IPS DF 4.7 (cell line): Measurements from ENCODE around the gene HEG1.

ENCODE experiments used
- DNase-seq: peaks from one replicate; pipeline ENCODE4 v3.0.0-alpha.2; 2013; ENCODE audit warnings: low spot score; ENCODE audit errors: extremely low read depth

HEG1 gene

GRCh38 chr3:125023833-125024555 is 31.8 kb downstream of the HEG1 start:
- DNase-seq: no peak

GRCh38 chr3:125022206-125022605 is 33.6 kb downstream of the HEG1 start:
- no peak for DNase-seq

GRCh38 chr3:125019271-125019670 is 36.5 kb downstream of the HEG1 start:
- no peak for DNase-seq

- DNase-seq: no peak
Measured at GRCh38 chr3:125017406-125017805, 38.4 kb downstream of the HEG1 start.

- DNase-seq: no peak
Measured at GRCh38 chr3:125014570-125015179, 41.1 kb downstream of the HEG1 start.

- no peak for DNase-seq
Measured at GRCh38 chr3:125013095-125013494, 42.7 kb downstream of the HEG1 start.

GRCh38 chr3:125011941-125012340 is 43.9 kb downstream of the HEG1 start:
- DNase-seq: no peak

- DNase-seq: no peak
Measured at GRCh38 chr3:125010393-125010792, 45.4 kb downstream of the HEG1 start.

DNA sequence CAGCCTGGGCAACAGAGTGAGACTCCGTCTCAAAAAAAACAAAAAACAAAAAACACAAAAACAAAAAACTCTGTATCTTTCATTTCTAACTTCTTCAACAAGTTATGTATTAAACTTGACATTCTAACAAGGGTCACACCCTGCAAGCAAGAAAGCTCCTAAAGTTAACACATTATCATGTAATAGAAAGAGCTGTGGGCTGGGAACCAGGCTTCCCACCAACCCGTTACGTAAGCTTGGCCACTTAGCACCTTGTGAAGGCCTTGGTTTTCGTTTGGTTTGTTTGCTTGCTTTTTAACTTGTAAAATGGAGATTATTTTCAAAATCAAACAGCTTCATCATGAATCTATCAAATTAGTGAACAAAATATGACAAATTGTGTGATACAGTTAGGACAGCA is 47.0 kb downstream of the HEG1 start:
- DNase-seq: no peak

- DNase-seq: no peak
Measured at GRCh38 chr3:125006291-125006731, 49.5 kb downstream of the HEG1 start.

DNA sequence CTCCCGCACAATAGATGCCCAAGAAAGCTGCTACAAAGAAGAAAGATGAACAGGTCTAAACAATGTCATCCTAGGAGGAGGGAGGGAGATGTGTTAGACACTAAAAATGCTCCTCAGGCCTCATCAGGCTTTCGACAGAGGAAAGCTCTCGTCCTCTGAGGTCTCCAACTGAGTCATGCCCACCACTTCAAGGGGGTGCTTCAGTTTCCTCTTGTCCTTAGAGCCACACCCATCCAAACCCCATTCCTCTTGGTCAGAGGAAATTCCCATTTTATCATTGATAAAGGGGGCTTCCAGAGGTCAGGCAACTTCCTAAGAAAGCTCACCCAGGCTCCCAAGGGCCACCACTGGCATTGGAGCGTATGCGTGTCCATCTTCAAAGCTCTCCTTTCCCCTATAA is 50.1 kb downstream of the HEG1 start:
- DNase-seq: no peak

GRCh38 chr3:125005222-125005621 is 50.6 kb downstream of the HEG1 start:
- no peak for DNase-seq

DNA sequence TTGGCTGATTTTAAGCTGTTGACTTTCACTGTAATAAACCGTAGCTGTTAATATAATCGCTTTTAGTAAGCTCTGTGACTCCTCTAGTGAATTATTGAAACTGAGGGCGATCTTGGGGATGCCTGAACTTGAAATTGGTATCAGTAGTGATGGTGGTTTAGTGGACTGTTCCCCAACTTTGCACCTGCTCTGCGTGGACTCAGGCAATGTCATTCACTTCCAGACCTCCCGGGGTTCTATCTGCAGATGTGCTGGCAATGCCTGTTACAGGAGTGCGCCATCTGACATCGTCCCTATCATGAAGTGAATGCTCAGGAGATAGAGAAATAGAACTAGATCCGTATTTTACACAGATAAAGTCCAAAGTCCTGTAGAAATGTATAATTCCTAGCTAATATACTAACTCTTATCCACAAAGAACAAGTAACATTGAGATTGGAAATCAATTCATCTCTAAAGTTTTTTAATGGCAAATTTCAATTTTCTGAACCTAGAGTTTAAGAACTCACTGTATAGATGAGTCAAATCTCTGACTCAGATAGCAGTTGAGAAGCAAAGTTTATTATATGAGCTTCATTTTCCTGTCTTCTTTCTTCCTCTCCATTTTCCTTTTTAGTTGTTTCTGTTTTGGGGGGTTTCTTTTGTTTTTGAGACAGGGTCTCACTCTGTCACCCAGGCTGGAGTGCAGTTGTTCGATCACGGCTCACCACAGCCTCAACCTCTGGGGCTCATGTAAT is 51.8 kb downstream of the HEG1 start:
- DNase-seq: no peak

- no peak for DNase-seq
Measured at GRCh38 chr3:125003369-125003853, 52.4 kb downstream of the HEG1 start.

GRCh38 chr3:125002414-125003368 is 53.1 kb downstream of the HEG1 start:
- DNase-seq: no peak

- no peak for DNase-seq
Measured at GRCh38 chr3:125001557-125002413, 54.0 kb downstream of the HEG1 start.

- no peak for DNase-seq
Measured at GRCh38 chr3:125000661-125001060, 55.1 kb downstream of the HEG1 start.

DNA sequence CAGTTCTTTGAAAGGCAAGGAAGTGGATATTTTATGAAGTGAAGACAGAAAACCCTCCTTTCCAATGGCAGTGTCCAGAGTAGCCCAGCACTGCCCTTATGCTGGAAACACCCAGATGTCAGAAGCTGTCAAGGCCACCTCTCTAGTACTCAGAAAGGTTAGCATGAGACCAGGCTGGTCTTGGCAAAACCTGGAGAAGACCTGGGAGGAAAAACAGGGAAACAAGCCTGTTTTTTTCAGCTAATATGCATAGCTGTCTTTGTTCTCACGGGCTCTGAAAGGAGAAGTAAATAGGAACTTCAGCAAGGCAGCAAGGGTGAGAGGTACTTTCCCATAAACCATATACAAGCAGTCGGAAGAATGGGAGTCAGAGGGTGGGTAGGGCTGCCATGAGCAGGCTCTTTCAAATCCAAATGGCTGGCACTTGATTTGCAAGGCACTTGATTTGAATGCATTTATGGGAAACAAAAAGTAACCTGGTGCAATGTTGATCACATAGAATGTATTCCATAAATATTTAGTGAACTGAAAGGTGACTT is 55.8 kb downstream of the HEG1 start:
- DNase-seq: no peak

DNA sequence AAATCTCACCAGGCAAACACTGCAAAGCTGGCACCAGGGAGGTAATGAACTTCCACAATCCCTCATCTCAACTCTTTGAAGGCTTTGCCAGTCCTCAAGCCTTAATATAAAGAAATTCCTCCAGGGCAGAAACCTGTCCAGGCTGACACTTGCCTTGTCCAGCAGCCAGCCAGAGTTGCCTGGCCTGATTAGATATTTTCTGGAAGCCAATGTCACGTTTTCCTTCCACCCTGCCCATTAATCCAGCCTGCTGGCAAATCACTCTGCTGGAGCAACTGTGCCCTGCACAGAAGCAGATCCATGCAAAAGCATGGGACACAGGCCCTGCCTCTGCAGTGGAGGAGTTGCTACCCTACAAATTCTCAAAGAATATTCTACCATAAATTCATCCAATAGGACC is 56.5 kb downstream of the HEG1 start:
- no peak for DNase-seq

DNA sequence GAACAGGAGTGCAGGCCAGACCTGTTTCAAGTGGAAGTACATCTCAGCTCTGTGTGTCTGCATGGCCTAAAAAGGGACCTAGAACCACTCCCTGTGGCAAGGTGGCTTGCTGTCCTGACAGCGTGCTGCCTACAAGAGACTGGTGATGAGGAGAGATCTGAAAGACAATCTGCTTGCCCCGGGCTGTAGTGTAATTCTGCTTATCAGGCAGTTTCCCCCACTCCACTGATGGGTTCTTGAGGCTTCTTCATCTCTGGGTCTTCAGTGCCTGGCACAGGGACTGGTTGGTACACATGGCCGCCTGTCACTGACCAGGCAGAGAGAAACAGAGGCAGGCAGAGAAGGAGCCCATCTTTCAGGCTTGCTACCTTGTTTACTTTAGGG is 57.6 kb downstream of the HEG1 start:
- DNase-seq: no peak
